Left hindlimb (tissue), 1 donor: Measurements from ENCODE around the gene TSPYL2.

Experiments used
- DNase-seq: peaks from one replicate; pipeline ENCODE4 v3.0.0-alpha.2; 2018

TSPYL2 gene

GRCh38 chrX:53126377-53126776 lies 44.2 kb downstream of the TSPYL2 start:
- no peak for DNase-seq

- DNase-seq, result no peak
Observed at GRCh38 chrX:53128097-53128749, 46.1 kb downstream of the TSPYL2 start.

- DNase-seq, result no peak
Observed at GRCh38 chrX:53133400-53133799, 51.2 kb downstream of the TSPYL2 start.

GRCh38 chrX:53135581-53135980 lies 53.4 kb downstream of the TSPYL2 start:
- DNase-seq, result no peak
